ENCODE measurements around the gene CLDN24. TPM values are rescaled to one million over a fixed set of nuclear protein-coding genes. Genes with fewer than 3 reads are reported as not detected.

Gene CLDN24
- total RNA-seq, 1 experiment from 2014 or later: not detected

- TF ChIP-seq E2F1 (CRISPR knock-in tag; IDR thresholded peaks at IDR 0.05) (no peak), FOXP4 (CRISPR knock-in tag; IDR thresholded peaks at IDR 0.05) (no peak), E2F4 (CRISPR knock-in tag; IDR thresholded peaks at IDR 0.05; ENCODE audit: borderline replicate concordance, low read depth) (no peak)
These were observed 46.8 kb upstream of the CLDN24 start (continued) for GRCh38 chr4:183369073-183369472.

- H3K27ac Mint-ChIP-seq: no peak overlapping the region
- CTCF ChIA-PET: interaction anchor here (1.1 kb wide), 1 partner anchor 33 kb away, joined by 3 read pairs; no protein-coding TSS in a partner anchor
- no peak overlapping the region for H3K4me3 Mint-ChIP-seq
These were observed 44.1 kb upstream of the CLDN24 start for GRCh38 chr4:183366206-183366835.

More at GRCh38 chr4:183366206-183366835, 44.1 kb upstream of the CLDN24 start:
- Mint-ChIP-seq H3K27me3 (ENCODE audit: low read depth) (no peaks in the 10 kb centered on the region), H3K36me3 (no peaks in the 10 kb centered on the region), H3K4me1 (peaks cover 7% of the 10 kb centered on the region; the same call in 1 of the 2 replicates), H3K9me3 (no peaks in the 10 kb centered on the region)
- no peak for ATAC-seq
- TF ChIP-seq FOXK1 (CRISPR knock-in tag; IDR thresholded peaks at IDR 0.05) (no peak), SMAD4 (CRISPR knock-in tag; IDR thresholded peaks at IDR 0.05) (no peak), E2F1 (CRISPR knock-in tag; IDR thresholded peaks at IDR 0.05) (no peak), FOXJ3 (CRISPR knock-in tag; IDR thresholded peaks at IDR 0.05; ENCODE audit: borderline replicate concordance) (no peak), ELF4 (CRISPR knock-in tag; IDR thresholded peaks at IDR 0.05; ENCODE audit: low read depth) (no peak), ZMAT4 (CRISPR knock-in tag; IDR thresholded peaks at IDR 0.05) (no peak), ATF2 (CRISPR knock-in tag; IDR thresholded peaks at IDR 0.05; ENCODE audit: borderline replicate concordance, low read depth) (no peak), CTCF (IDR thresholded peaks at IDR 0.05) (no peak), EMX1 (CRISPR knock-in tag; IDR thresholded peaks at IDR 0.05) (no peak)
- POLR2A ChIA-PET: no interaction called here
- DNase-seq (ENCODE audit: low spot score): no peak
